Esophagus mucosa (tissue), 1 donor: ENCODE data around the gene TMA16. TPM values are rescaled to one million over a fixed set of nuclear protein-coding genes. Genes with fewer than 3 reads are reported as not detected.
A peak's percentile ranks its signal among the peaks of the same experiment; 100 is the strongest.
"Not testable (repeated sequence)": the region's sequence is repeated elsewhere in the genome, so short reads cannot be mapped to it uniquely, and the experiment has no call there.

Experiments
- ATAC-seq: fragments of 200-7000 bp; cut with Tn5 transposase; one replicate; pipeline ENCODE4 v1.9.1; 2020
- total RNA-seq: library from RNA; stranded (reverse); gene quantifications from one replicate; pipeline ENCODE4 v1.2.4, GENCODE V29; 2023
- donor health status: DM: yes; HTN: yes; CAD: no.

The TMA16 gene
- total RNA-seq, 1 donor from 2014 or later, result 24.7 TPM

DNA sequence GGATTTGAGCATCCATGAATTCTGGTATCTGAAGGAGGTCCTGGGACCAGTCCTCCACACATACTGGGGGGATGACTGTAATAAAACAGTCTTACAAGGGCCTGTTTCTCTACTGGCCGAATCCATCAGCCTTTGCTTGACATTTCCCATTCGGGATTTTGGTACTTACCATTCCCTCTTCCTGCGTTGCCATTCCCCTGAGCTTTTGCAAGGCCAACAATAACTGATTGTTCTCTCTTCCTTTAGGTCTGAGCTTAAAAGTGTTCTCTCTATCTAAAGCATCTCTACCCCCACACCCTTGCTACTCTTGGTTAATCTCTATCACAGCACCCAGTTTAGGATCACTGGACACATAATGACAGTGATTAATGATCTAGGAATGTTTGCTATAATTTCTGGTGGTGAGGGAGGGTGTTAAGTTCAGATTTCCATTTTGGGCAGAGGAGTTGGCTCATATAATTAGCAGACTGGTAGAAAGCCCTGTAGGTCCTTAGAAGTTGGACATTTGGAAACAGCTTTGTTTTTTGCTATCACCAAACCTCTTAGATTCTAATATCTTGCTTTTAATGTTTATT, 29.4 kb downstream of the TMA16 start:
- no peak for ATAC-seq

DNA sequence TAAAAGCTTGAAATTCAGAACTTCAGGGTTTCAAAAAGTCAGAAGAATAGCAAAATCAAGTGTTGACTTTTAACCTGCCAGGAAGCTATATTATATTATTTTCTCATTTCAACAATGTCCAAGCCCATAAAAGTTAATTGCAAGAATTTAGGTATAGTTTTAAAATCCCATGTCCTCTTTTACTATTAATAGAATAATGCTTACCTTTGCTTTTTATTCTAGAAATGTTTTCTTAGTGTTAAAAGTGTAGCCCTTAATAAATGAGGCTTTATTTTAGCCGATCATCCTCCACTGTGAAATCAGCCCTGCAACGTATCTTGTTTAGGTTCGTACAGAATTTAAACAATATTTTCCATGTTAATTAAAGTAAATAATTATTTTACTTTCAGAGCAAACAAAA, 31.5 kb downstream of the TMA16 start:
- ATAC-seq, result no peak

GRCh38 chr4:163527172-163527571, 32.7 kb downstream of the TMA16 start:
- ATAC-seq, result no peak

DNA sequence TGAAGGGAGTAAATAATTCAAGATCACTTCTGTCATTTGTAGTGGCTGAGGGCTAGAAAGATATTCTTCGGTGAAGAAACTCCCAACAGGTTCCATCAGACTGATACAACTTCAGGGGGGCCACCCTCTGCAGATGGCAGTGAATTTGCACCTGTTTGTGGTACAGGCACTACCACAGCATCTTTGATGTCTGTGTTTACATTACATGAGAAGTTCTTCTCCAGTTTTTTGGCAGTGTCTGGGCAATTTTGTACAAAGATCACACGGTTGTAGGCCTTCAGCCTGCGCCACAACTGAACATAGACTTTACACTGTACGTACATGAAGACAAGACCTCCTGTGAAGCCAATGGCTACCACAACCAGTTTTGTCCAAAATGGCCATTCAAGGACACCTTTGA, 34.2 kb downstream of the TMA16 start:
- no peak for ATAC-seq

- ATAC-seq, result no peak
These were observed 39.6 kb downstream of the TMA16 start for GRCh38 chr4:163534056-163534455.

DNA sequence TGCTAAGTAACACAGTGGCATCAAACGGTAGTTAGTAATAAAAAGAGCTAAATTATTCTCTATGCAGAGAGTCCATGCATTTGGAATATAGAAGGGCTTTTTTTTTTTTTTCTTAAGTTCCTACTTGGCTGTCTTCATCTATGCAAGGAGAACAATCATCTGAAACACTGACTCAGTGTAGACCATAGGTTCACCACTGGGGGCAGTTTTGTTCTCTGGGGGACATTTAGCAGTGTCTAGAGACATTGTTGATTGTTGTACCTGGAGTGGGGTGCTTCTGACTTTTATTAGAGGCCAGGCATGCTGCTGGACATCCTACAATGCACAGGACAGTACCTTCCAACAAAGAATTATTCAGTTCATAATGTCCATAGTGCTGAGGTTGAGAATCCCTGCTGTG, 41.2 kb downstream of the TMA16 start:
- ATAC-seq, result no peak

DNA sequence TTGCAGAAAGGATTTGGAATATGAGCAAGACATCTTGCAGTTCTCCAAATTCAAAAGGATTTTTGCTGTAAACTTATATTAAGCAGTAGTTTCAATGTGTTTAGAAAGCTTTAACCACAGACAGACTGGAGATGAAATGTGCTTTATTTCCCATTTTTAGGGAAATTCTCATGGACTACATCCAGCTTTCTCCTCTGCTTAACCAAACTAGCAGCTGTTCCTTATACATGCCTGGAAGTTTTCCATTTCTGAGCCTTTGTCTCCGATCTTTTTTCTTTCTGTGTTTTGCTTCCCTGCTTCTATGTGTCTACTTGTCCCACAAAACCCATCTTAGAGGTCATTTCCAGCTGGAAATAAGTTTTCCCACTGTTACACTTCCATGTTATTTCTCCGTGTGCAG, 41.6 kb downstream of the TMA16 start:
- no peak for ATAC-seq

DNA sequence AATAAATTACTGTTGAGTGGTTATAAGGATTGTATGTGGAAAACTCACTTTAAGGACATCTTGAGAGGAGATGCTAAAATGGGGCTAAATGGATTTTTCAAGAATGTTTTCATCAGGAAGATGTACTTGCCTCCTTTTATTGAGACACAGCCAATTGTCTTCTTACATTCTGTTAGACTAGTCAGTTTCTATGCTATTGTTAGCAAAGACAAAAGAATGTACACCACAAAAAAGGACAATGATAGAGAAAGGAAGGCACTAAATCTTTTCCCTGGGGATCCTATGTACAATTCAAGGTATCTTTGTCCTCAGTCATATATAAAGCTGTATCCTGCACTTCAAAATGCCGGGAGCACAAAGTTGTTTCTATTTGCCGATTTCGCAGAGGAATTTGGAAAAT, 42.6 kb downstream of the TMA16 start:
- ATAC-seq, result no peak

DNA sequence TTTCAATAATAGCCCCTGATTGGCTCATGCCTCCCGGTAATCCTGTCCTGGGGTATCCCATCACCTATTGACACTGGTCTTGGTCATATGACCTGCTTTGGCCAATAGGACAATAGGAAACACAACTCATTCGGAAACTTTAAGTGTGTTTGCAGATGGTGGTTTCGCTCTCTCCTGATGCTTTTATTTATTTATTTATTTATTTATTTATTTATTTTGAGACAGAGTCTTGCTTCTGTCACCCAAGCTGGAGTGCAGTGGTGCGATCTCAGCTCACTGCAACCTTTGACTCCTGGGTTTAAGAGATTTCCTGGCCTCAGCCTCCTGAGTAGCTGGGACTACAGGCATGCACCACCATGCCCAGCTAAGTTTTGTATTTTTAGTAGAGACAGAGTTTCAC, 44.3 kb downstream of the TMA16 start:
- ATAC-seq, result not testable (repeated sequence)

GRCh38 chr4:163540448-163540847, 46.0 kb downstream of the TMA16 start:
- no peak for ATAC-seq

GRCh38 chr4:163540977-163541376, 46.5 kb downstream of the TMA16 start:
- peak; percentile 49 for ATAC-seq

DNA sequence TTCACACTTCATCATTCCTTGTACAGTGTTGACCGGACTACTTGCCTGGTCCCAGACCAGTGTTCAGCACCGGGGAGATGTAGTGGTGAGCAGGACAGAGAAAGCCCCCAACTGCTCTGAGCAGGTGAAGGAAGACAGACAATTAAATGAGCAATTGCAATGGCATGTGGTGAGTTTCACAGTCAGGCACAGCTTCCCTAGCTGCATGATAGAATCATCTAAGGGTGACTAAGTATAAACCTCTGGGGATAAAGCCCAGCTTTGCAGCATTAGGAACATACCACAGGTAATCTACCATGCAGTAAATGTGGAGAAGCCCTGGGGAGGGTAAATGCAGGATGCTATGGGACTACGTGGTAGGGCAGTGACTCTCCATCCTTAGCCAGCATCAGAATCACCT, 47.8 kb downstream of the TMA16 start:
- ATAC-seq, result peak; percentile 73

- ATAC-seq, result peak; percentile 69
These were observed 50.0 kb downstream of the TMA16 start for GRCh38 chr4:163544407-163545038.

DNA sequence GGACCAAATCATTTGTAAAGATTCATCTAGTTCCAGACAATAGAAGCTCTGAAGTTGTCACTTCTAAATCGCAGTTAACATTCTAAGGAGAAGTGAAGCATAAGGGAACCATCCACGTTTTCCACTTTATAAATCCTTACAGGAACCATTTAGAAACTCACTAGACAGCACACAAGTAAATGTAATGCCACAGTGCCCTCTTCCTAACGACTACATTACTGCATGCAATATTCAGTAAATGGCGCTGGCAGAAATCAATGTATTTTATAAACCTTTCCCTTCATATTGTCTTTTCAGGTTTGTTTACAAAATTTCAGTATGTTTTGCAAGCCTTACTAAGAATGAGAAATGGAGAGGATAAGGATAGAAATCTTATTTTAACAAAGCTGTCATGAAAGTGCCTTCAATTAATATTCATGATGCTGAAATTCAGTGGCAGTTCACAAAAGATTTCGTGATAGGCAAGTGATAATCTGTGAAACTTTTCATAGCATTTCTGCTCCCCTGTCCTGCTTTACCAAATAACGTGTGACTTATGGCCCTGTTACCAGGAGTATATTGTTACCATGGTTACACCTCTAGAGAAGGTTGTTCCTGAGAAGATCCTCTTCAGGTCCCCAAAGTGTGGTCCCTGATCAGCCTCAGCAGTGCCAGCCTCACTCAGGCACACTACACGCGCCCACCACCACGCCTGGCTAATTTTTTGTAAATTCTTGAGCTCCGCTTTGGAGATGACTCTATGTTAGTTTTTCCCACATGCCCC, 54.2 kb downstream of the TMA16 start:
- peak; percentile 58 for ATAC-seq

- ATAC-seq, result no peak
These were observed 56.4 kb downstream of the TMA16 start for GRCh38 chr4:163550869-163551267.

GRCh38 chr4:163553146-163553545, 58.7 kb downstream of the TMA16 start:
- no peak for ATAC-seq

GRCh38 chr4:163554870-163555465, 60.5 kb downstream of the TMA16 start:
- ATAC-seq, result no peak

GRCh38 chr4:163556177-163556576, 61.7 kb downstream of the TMA16 start:
- no peak for ATAC-seq

DNA sequence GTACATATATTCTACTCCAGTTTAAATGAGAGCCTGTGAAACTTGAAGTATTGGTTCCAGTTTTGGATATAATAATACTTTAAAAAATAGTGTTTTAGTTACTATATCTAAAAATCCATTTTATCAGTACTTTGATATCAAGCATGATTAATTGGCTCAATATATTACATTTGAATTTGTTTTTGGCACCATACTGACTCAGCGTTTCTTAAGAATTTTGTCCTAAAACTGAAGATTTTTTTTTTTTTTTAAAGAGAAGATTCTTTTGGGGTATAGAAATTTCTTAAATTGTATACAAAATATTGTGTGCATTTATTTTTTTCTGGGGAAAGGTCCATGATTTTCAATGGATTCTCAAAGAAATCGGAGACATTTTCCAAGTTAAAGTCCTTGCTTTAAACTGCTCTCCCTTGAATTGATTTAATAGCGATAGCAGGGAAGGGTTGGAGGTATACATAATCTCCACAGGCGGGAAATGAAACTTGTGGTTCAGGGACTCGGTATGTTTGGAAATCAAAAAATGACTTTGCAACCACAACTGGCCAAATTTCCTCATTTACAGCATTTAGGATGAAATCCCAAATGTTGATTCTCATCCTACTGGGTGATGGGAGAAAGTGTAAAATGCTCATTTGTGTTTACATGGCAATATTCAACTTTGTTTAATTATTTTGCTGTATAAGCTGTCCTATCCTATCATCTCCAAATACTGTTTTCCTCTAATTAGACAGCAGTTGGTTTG, 62.3 kb downstream of the TMA16 start:
- no peak for ATAC-seq

- peak; percentile 60 for ATAC-seq
These were observed 64.1 kb downstream of the TMA16 start for GRCh38 chr4:163558539-163559044.

DNA sequence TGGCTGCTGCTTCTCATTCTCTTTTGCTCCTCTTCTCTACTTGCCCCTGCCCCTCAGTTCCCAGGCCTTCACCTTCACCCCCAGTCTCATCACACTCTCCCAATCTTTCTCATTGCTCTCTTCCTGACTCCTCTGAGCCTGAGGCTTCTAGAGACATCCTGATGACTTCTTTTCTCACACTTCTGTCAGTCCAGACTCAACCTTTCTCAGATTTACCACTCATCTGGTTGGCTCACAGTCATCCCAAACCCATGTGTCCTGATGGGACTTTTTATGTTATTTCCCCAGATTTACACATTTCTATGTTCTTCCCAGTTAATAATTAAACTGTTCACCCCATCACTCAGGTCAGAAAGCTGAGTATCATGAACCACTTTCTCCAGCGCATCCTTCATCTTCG, 68.0 kb downstream of the TMA16 start:
- no peak for ATAC-seq

DNA sequence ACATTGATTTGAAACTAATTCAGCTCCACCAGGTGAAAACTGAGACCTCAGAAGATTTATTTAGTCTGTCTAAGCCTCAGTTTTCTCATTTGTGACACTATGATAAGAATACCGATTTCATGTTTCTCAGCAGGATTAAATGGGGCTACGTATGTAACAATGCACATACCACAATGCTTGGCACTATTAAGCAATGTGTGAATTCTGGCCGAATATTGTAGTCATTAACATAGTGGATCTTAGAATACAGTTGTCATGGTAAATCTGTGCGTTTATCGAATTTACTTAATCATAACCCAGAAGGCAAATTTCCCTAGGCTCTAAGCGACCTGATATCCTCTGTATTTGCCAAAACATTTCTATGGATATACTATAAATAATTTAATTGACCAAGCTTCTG, 69.1 kb downstream of the TMA16 start:
- ATAC-seq, result no peak

GRCh38 chr4:163564221-163564720, 69.8 kb downstream of the TMA16 start:
- no peak for ATAC-seq
